Measurements from ENCODE around the gene SLIT3.

SLIT3 gene

GRCh38 chr5:169002953-169003555 is 297.9 kb downstream of the SLIT3 start:
- no peak overlapping the region for H3K4me3 ChIP-seq (ENCODE audit: low read length)
- no peak for DNase-seq (ENCODE audit: low read depth)
- no peak for TF ChIP-seq CTCF (conservative IDR thresholded peaks at IDR 0.05; ENCODE audit: low read length)

- TF ChIP-seq CTCF (conservative IDR thresholded peaks at IDR 0.05; ENCODE audit: low read length) = no peak
- no peak overlapping the region for H3K4me3 ChIP-seq (ENCODE audit: low read length)
- DNase-seq (ENCODE audit: low read depth) = no peak
Measured at GRCh38 chr5:169001394-169001793, 299.5 kb downstream of the SLIT3 start.

GRCh38 chr5:168995024-168995423 is 305.9 kb downstream of the SLIT3 start:
- no peak for DNase-seq (ENCODE audit: low read depth)
- no peak overlapping the region for H3K4me3 ChIP-seq (ENCODE audit: low read length)
- TF ChIP-seq CTCF (conservative IDR thresholded peaks at IDR 0.05; ENCODE audit: low read length) = no peak

- H3K4me3 ChIP-seq (ENCODE audit: low read length) = no peak overlapping the region
- no peak for DNase-seq (ENCODE audit: low read depth)
- peak; percentile 26; the same call in 1 of the 2 replicates for TF ChIP-seq CTCF (conservative IDR thresholded peaks at IDR 0.05; ENCODE audit: low read length)
Measured at GRCh38 chr5:168992687-168993086, 308.3 kb downstream of the SLIT3 start.

- TF ChIP-seq CTCF (conservative IDR thresholded peaks at IDR 0.05; ENCODE audit: low read length) = no peak
- peak; percentile 33 for DNase-seq (ENCODE audit: low read depth)
- no peak overlapping the region for H3K4me3 ChIP-seq (ENCODE audit: low read length)
Measured at GRCh38 chr5:168992016-168992415, 308.9 kb downstream of the SLIT3 start.

GRCh38 chr5:168991311-168991710 is 309.6 kb downstream of the SLIT3 start:
- DNase-seq (ENCODE audit: low read depth) = no peak
- H3K4me3 ChIP-seq (ENCODE audit: low read length) = no peak overlapping the region
- TF ChIP-seq CTCF (conservative IDR thresholded peaks at IDR 0.05; ENCODE audit: low read length) = no peak

- no peak for DNase-seq (ENCODE audit: low read depth)
- TF ChIP-seq CTCF (conservative IDR thresholded peaks at IDR 0.05; ENCODE audit: low read length) = no peak
- H3K4me3 ChIP-seq (ENCODE audit: low read length) = no peak overlapping the region
Measured at GRCh38 chr5:168990679-168991078, 310.3 kb downstream of the SLIT3 start.
